Measurements from ENCODE around the gene RNF181. TPM values are rescaled to one million over a fixed set of nuclear protein-coding genes. Genes with fewer than 3 reads are reported as not detected.

Gene RNF181
- total and polyA plus RNA-seq, 2 of the 8 experiments (the other 6 are each of a cell fraction or from before 2014, with no cell fraction given) = 97.2 to 514 TPM

GRCh38 chr2:85589181-85589580 is 6.4 kb upstream of the RNF181 start (continued):
- no peak for TF ChIP-seq HDAC2 (IDR thresholded peaks at IDR 0.05; ENCODE audit: borderline replicate concordance in 1 of 2, low read depth in 2 of 2, low read length in 2 of 2)
- TF ChIP-seq KDM1A (IDR thresholded peaks at IDR 0.05; ENCODE audit: borderline replicate concordance, low read length) = no peak
- TF ChIP-seq RBBP5 (IDR thresholded peaks at IDR 0.05; ENCODE audit: borderline replicate concordance, low read depth, low read length) = no peak
- TF ChIP-seq KDM5A (IDR thresholded peaks at IDR 0.05; ENCODE audit: low read length) = no peak
- no peak for TF ChIP-seq TAF1 (IDR thresholded peaks at IDR 0.05; ENCODE audit: low read depth, low read length)

All from H1 (cell line).